Transverse colon (tissue), 4 donors: Measurements from ENCODE around the gene PPP4C.

Experiments
- CTCF ChIP-seq, 5 experiments: fragments of 200-600 bp in 3 of 5; fragments of 450-650 bp in 2 of 5; sonication (generic) in 3 of 5; IDR thresholded peaks; 1 replicate in 2 of 5; 2 replicates in 3 of 5; pipeline ENCODE4 v1.5.1; 2016 to 2017; ENCODE audit warnings: antibody characterized with exemption in 5 of 5, inconsistent platforms in 3 of 5, mild to moderate bottlenecking in 2 of 5, moderate library complexity in 1 of 5
- EP300 ChIP-seq: sonication (generic); formaldehyde crosslinking; IDR thresholded peaks from one replicate; pipeline ENCODE4 v1.6.1; 2017; ENCODE audit warnings: antibody characterized with exemption, low read depth
- POLR2A ChIP-seq: fragments of 450-650 bp; IDR thresholded peaks from one replicate; pipeline ENCODE4 v1.6.1; 2016; ENCODE audit warnings: antibody characterized with exemption, mild to moderate bottlenecking, moderate library complexity
- POLR2AphosphoS5 ChIP-seq, 3 donors: sonication (generic); formaldehyde crosslinking; IDR thresholded peaks; one replicate each; pipeline ENCODE4 v1.6.1; 2016; ENCODE audit warnings: antibody characterized with exemption in 3 of 3

- TF ChIP-seq CTCF (IDR thresholded peaks at IDR 0.05) (no peak), POLR2A (no peak), POLR2AphosphoS5 (IDR thresholded peaks at IDR 0.05) (no peak), EP300 (no peak)
Measured at GRCh38 chr16:30114411-30114810, 38.6 kb downstream of the PPP4C start.
